ENCODE data around the gene OPHN1. TPM values are rescaled to one million over a fixed set of nuclear protein-coding genes. Genes with fewer than 3 reads are reported as not detected.

OPHN1 gene
- total RNA-seq, 2 donors from 2014 or later: 0.12 TPM; not detected in 1

- DNase-seq (no peak), ATAC-seq (replicated peaks in 1 of 2) (no peak)
- no peak overlapping the region for H3K4me3 Mint-ChIP-seq
- H3K36me3 Mint-ChIP-seq (ENCODE audit: insufficient read depth in 2 of 2): no peaks in the 10 kb centered on the region
- H3K27ac Mint-ChIP-seq: no peak overlapping the region
- H3K9me3 Mint-ChIP-seq: peaks cover 0 to 2% of the 10 kb centered on the region in 2 donors
- H3K4me1 Mint-ChIP-seq (ENCODE audit: low read depth): no peaks in the 10 kb centered on the region
- peaks cover 6% of the 10 kb centered on the region for H3K27me3 Mint-ChIP-seq (ENCODE audit: low read depth)
These were observed 300.1 kb downstream of the OPHN1 start for GRCh38 chrX:68133181-68133580.

DNA sequence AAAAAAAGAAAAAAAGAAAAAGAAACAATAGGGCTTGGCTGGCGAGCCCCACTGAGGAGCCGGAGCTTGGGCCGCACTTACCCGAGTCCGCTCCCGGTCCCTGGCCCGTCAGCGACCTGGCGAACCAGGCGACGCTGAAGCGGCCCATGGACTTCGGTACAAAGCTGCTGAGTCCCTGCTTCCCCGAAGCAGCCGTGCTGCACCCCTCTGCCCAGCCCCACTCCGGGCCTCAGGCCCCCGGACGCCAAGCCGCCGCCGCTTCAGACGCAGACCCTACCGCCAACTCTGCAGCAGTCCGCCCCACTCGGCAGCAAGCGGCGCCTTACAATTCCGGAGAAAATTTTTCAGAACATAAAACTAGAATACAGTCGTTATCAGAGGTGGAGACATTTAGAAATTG is 300.5 kb downstream of the OPHN1 start:
- H3K36me3 Mint-ChIP-seq (ENCODE audit: insufficient read depth in 2 of 2): no peaks in the 10 kb centered on the region
- no peak for ATAC-seq (replicated peaks in 1 of 2)
- peaks cover 0 to 2% of the 10 kb centered on the region in 2 donors for H3K9me3 Mint-ChIP-seq
- no peaks in the 10 kb centered on the region for H3K4me1 Mint-ChIP-seq (ENCODE audit: low read depth)
- no peak for DNase-seq
- peaks cover 1% of the 10 kb centered on the region for H3K27me3 Mint-ChIP-seq (ENCODE audit: low read depth)
- H3K27ac Mint-ChIP-seq: no peak overlapping the region
- no peak overlapping the region for H3K4me3 Mint-ChIP-seq

GRCh38 chrX:68121835-68122234 is 311.5 kb downstream of the OPHN1 start:
- DNase-seq (no peak), ATAC-seq (replicated peaks in 1 of 2) (no peak)
- Mint-ChIP-seq H3K27me3 (ENCODE audit: low read depth) (peaks cover 7% of the 10 kb centered on the region), H3K36me3 (ENCODE audit: insufficient read depth in 2 of 2) (no peaks in the 10 kb centered on the region), H3K4me1 (ENCODE audit: low read depth) (no peaks in the 10 kb centered on the region), H3K27ac (no peak overlapping the region), H3K9me3 (no peaks in the 10 kb centered on the region), H3K4me3 (no peak overlapping the region)

- ATAC-seq (replicated peaks in 1 of 2) (no peak), DNase-seq (no peak)
- Mint-ChIP-seq H3K27ac (no peak overlapping the region), H3K4me1 (ENCODE audit: low read depth) (no peaks in the 10 kb centered on the region), H3K36me3 (ENCODE audit: insufficient read depth in 2 of 2) (no peaks in the 10 kb centered on the region), H3K27me3 (ENCODE audit: low read depth) (peaks cover 7% of the 10 kb centered on the region), H3K9me3 (no peaks in the 10 kb centered on the region), H3K4me3 (no peak overlapping the region)
These were observed 311.9 kb downstream of the OPHN1 start for GRCh38 chrX:68121371-68121770.

- Mint-ChIP-seq H3K4me1 (ENCODE audit: low read depth) (no peaks in the 10 kb centered on the region), H3K9me3 (no peaks in the 10 kb centered on the region), H3K27me3 (ENCODE audit: low read depth) (peaks cover 17% of the 10 kb centered on the region), H3K4me3 (no peak overlapping the region), H3K27ac (no peak overlapping the region), H3K36me3 (ENCODE audit: insufficient read depth in 2 of 2) (no peaks in the 10 kb centered on the region)
- ATAC-seq (replicated peaks in 1 of 2) (no peak), DNase-seq (no peak)
These were observed 317.9 kb downstream of the OPHN1 start for GRCh38 chrX:68115371-68115770.

DNA sequence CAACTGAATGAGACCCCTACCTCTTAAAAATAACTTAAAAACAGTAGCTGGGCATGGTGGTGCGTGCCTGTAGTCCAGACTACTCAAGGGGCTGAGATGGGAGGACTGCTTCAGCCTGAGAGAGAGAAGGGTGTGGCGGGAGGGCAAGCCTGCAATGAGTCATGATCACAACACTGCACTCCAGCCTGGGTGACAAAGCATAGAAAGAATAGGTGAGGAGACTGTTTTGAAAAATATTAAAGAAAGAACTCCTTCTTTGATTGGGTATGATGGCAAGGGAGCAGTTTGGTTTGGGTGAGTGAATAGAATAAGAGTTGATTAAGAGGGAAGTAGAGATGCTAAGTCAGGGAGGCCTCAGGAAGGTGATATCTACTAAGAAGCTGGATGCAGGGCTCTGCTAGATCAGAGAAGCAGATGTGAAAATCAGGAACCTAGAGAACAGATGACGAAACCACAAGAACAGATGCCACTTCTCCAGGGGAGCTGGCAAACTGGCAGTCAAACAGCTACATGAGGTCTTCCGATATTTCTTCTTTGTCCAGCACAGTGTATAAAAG is 318.6 kb downstream of the OPHN1 start:
- H3K4me1 Mint-ChIP-seq (ENCODE audit: low read depth): no peaks in the 10 kb centered on the region
- no peak overlapping the region for H3K27ac Mint-ChIP-seq
- no peaks in the 10 kb centered on the region for H3K36me3 Mint-ChIP-seq (ENCODE audit: insufficient read depth in 2 of 2)
- H3K9me3 Mint-ChIP-seq: no peaks in the 10 kb centered on the region
- no peak for ATAC-seq (replicated peaks in 1 of 2)
- H3K27me3 Mint-ChIP-seq (ENCODE audit: low read depth): peaks cover 24% of the 10 kb centered on the region
- H3K4me3 Mint-ChIP-seq: no peak overlapping the region
- DNase-seq: no peak

GRCh38 chrX:68113837-68114572 is 319.3 kb downstream of the OPHN1 start:
- peaks cover 0 to under 1% of the 10 kb centered on the region in 2 donors for H3K9me3 Mint-ChIP-seq
- no peak overlapping the region for H3K27ac Mint-ChIP-seq
- no peak overlapping the region for H3K4me3 Mint-ChIP-seq
- ATAC-seq (replicated peaks in 1 of 2): no peak
- no peaks in the 10 kb centered on the region for H3K36me3 Mint-ChIP-seq (ENCODE audit: insufficient read depth in 2 of 2)
- H3K4me1 Mint-ChIP-seq (ENCODE audit: low read depth): no peaks in the 10 kb centered on the region
- H3K27me3 Mint-ChIP-seq (ENCODE audit: low read depth): peaks cover 21% of the 10 kb centered on the region
- DNase-seq: no peak

DNA sequence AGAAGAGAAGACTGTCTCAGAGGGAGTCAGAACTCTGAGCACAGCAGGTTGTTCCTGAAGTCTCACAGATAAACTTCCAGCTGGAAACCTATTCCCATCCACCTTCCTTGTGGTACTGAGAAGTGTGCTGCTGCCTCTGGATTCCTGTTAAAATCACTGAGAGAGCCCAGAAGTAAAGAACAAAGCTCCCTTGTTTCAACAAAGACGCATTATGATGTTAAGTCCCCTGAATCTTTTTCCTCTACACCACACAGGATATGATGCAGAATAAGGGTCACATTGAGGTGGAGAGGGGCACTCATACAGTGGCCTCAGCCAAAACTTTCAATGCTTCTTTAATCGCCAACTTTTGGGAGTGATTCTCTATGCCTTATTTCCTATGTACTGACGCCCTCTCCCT is 321.0 kb downstream of the OPHN1 start:
- Mint-ChIP-seq H3K4me3 (no peak overlapping the region), H3K4me1 (ENCODE audit: low read depth) (no peaks in the 10 kb centered on the region), H3K27ac (no peak overlapping the region), H3K36me3 (ENCODE audit: insufficient read depth in 2 of 2) (no peaks in the 10 kb centered on the region), H3K9me3 (peaks cover 0 to 2% of the 10 kb centered on the region in 2 donors), H3K27me3 (ENCODE audit: low read depth) (peaks cover 19% of the 10 kb centered on the region)
- no peak for ATAC-seq (replicated peaks in 1 of 2)
- DNase-seq: no peak

DNA sequence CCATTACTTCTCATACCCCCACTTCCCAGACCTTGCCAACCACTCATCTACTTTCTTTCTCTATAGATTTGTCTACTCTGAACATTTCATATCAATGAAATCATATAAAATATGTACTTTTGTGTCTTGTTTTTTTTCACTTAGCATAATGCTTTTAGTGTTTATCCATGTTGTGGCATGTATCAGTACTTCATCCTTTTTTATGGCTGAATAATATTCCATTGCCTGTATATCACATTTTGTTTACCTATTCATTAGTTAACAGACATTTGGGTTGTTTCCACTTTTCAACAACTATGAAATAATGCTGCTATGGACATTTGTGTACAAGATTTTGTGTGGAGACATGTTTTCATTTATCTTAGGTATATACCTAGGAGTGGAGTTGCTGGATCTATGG is 324.1 kb downstream of the OPHN1 start:
- ATAC-seq (replicated peaks in 1 of 2): no peak
- no peak for DNase-seq
- Mint-ChIP-seq H3K27ac (no peak overlapping the region), H3K27me3 (ENCODE audit: low read depth) (peaks cover 19% of the 10 kb centered on the region), H3K9me3 (peaks cover 2% of the 10 kb centered on the region in 2 donors), H3K36me3 (ENCODE audit: insufficient read depth in 2 of 2) (peaks cover 0 to 2% of the 10 kb centered on the region in 2 donors), H3K4me3 (no peak overlapping the region), H3K4me1 (ENCODE audit: low read depth) (no peaks in the 10 kb centered on the region)

GRCh38 chrX:68098431-68098830 is 334.9 kb downstream of the OPHN1 start:
- no peaks in the 10 kb centered on the region for H3K4me1 Mint-ChIP-seq (ENCODE audit: low read depth)
- peaks cover 0 to 4% of the 10 kb centered on the region in 2 donors for H3K9me3 Mint-ChIP-seq
- no peaks in the 10 kb centered on the region for H3K36me3 Mint-ChIP-seq (ENCODE audit: insufficient read depth in 2 of 2)

GRCh38 chrX:68090266-68090665 is 343.0 kb downstream of the OPHN1 start:
- Mint-ChIP-seq H3K9me3 (no peaks in the 10 kb centered on the region), H3K27ac (no peak overlapping the region), H3K36me3 (ENCODE audit: insufficient read depth in 2 of 2) (no peaks in the 10 kb centered on the region), H3K4me1 (ENCODE audit: low read depth) (no peaks in the 10 kb centered on the region), H3K27me3 (ENCODE audit: low read depth) (peaks cover 22% of the 10 kb centered on the region), H3K4me3 (no peak overlapping the region)
- DNase-seq (no peak), ATAC-seq (replicated peaks in 1 of 2) (no peak)

More at GRCh38 chrX:68098431-68098830, 334.9 kb downstream of the OPHN1 start:
- DNase-seq (no peak), ATAC-seq (replicated peaks in 1 of 2) (no peak)
- no peak overlapping the region for H3K4me3 Mint-ChIP-seq
- H3K27me3 Mint-ChIP-seq (ENCODE audit: low read depth): peaks cover 43% of the 10 kb centered on the region
- H3K27ac Mint-ChIP-seq: no peak overlapping the region

DNA sequence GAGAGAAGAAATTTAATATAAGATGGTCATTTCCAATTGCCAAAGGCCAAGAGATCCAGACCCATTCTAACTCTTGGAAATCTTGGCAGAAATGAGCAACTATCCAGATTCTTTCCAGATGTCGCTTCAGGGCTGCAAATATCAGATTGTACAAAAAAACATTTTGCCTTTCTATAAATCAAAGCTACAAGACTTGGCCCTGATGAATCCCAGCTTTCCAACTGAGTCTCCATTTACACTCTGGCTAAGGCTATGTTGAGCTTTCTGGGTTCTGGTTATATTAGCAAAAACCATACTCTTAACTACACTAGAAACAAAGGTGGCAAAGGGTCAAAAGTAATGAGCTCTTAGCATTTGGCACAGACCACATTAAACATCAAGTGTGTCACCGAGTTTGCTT is 345.8 kb downstream of the OPHN1 start:
- Mint-ChIP-seq H3K36me3 (ENCODE audit: insufficient read depth in 2 of 2) (no peaks in the 10 kb centered on the region), H3K27ac (no peak overlapping the region), H3K4me3 (no peak overlapping the region), H3K27me3 (ENCODE audit: low read depth) (peaks cover 14% of the 10 kb centered on the region), H3K4me1 (ENCODE audit: low read depth) (no peaks in the 10 kb centered on the region), H3K9me3 (no peaks in the 10 kb centered on the region)
- ATAC-seq (replicated peaks in 1 of 2) (no peak), DNase-seq (no peak)

- Mint-ChIP-seq H3K4me3 (no peak overlapping the region), H3K27me3 (ENCODE audit: low read depth) (peaks cover 14% of the 10 kb centered on the region), H3K4me1 (ENCODE audit: low read depth) (no peaks in the 10 kb centered on the region), H3K36me3 (ENCODE audit: insufficient read depth in 2 of 2) (no peaks in the 10 kb centered on the region), H3K27ac (no peak overlapping the region), H3K9me3 (no peaks in the 10 kb centered on the region)
- ATAC-seq (replicated peaks in 1 of 2) (no peak), DNase-seq (no peak)
These were observed 346.6 kb downstream of the OPHN1 start for GRCh38 chrX:68086709-68087108.

GRCh38 chrX:68084765-68085164 is 348.5 kb downstream of the OPHN1 start:
- H3K4me3 Mint-ChIP-seq: no peak overlapping the region
- H3K4me1 Mint-ChIP-seq (ENCODE audit: low read depth): no peaks in the 10 kb centered on the region
- ATAC-seq (replicated peaks in 1 of 2) (no peak), DNase-seq (no peak)
- no peaks in the 10 kb centered on the region for H3K36me3 Mint-ChIP-seq (ENCODE audit: insufficient read depth in 2 of 2)
- H3K9me3 Mint-ChIP-seq: no peaks in the 10 kb centered on the region
- H3K27ac Mint-ChIP-seq: no peak overlapping the region
- peaks cover 27% of the 10 kb centered on the region for H3K27me3 Mint-ChIP-seq (ENCODE audit: low read depth)

Measured in activated T-cell treated with anti-CD3 and anti-CD28 coated beads, Interleukin-2, amount 50 U/mL, for 72 hours (primary cell).